K562 (cell line): Measurements from ENCODE around the gene CACNG7. TPM values are rescaled to one million over a fixed set of nuclear protein-coding genes. Genes with fewer than 3 reads are reported as not detected.

ENCODE experiments used
- C11orf30 ChIP-seq: fragments of 450-650 bp; IDR thresholded peaks from 2 replicates; pipeline ENCODE4 v1.6.1; 2016; ENCODE audit warnings: low read depth, mild to moderate bottlenecking
- CBX5 ChIP-seq: IDR thresholded peaks from 2 replicates; pipeline ENCODE4 v1.6.1; 2014; ENCODE audit warnings: low read depth, borderline replicate concordance
- CREM ChIP-seq: IDR thresholded peaks from 2 replicates; pipeline ENCODE4 v1.6.1; 2014; ENCODE audit warnings: antibody characterized with exemption, low read depth
- E2F3 ChIP-seq: fragments of 250-450 bp; sonication (Bioruptor Pico); IDR thresholded peaks from 2 replicates; pipeline ENCODE4 v1.4.0; 2020; ENCODE audit warnings: mild to moderate bottlenecking
- ESRRA ChIP-seq: fragments of 450-650 bp; IDR thresholded peaks from 2 replicates; pipeline ENCODE4 v1.6.1; 2014; ENCODE audit warnings: low read depth, mild to moderate bottlenecking, moderate library complexity, borderline replicate concordance
- HNRNPK ChIP-seq: fragments of 200-400 bp; formaldehyde crosslinking; IDR thresholded peaks from one replicate; pipeline ENCODE4 v1.6.1; 2018; ENCODE audit warnings: mild to moderate bottlenecking, low read depth, low read length; ENCODE audit not compliant: poor library complexity, severe bottlenecking
- HOMEZ ChIP-seq: fragments of 250-450 bp; sonication (Bioruptor Pico); IDR thresholded peaks from 2 replicates; pipeline ENCODE4 v1.4.0; 2020; ENCODE audit warnings: mild to moderate bottlenecking, moderate library complexity
- L3MBTL2 ChIP-seq: fragments of 450-650 bp; IDR thresholded peaks from 2 replicates; pipeline ENCODE4 v1.6.1; 2016; ENCODE audit warnings: mild to moderate bottlenecking, moderate library complexity
- NCOA2 ChIP-seq, 2 experiments: fragments of 450-650 bp; IDR thresholded peaks; 2 replicates each; pipeline ENCODE4 v1.6.1; 2018; ENCODE audit warnings: mild to moderate bottlenecking in 2 of 2, moderate library complexity in 1 of 2; ENCODE audit not compliant: partially characterized antibody in 2 of 2
- NR2C2 ChIP-seq, 2 experiments: fragments of 200-800 bp in 1 of 2; sonication (Bioruptor generic) in 1 of 2; sonication (generic) in 1 of 2; formaldehyde crosslinking in 1 of 2; IDR thresholded peaks; 2 replicates each; pipeline versions ENCODE4 v1.6.1 to v1.8.0; 2016 to 2022; ENCODE audit warnings: mild to moderate bottlenecking in 1 of 2, missing compliant biosample characterization in 1 of 2, missing genetic modification characterization in 1 of 2, missing genetic modification reagents in 1 of 2
- PCBP2 ChIP-seq: fragments of 200-400 bp; formaldehyde crosslinking; IDR thresholded peaks from 2 replicates; pipeline ENCODE4 v1.6.1; 2018; ENCODE audit warnings: low read length, low read depth, mild to moderate bottlenecking, moderate library complexity; ENCODE audit not compliant: poor library complexity, severe bottlenecking
- POU5F1 ChIP-seq: fragments of 150-350 bp; IDR thresholded peaks from 2 replicates; pipeline ENCODE4 v1.6.1; 2014; ENCODE audit warnings: borderline replicate concordance, low read length, low read depth, mild to moderate bottlenecking; ENCODE audit not compliant: partially characterized antibody
- RHOXF2B ChIP-seq: fragments of 250-450 bp; sonication (Bioruptor Pico); conservative IDR thresholded peaks from 2 replicates; pipeline ENCODE4 v1.5.1; 2021
- SREBF1 ChIP-seq: fragments of 150-350 bp; IDR thresholded peaks from 2 replicates; pipeline ENCODE4 v1.6.1; 2014; ENCODE audit warnings: antibody characterized with exemption, low read depth, low read length, borderline replicate concordance
- SRSF9 ChIP-seq: fragments of 200-400 bp; formaldehyde crosslinking; IDR thresholded peaks from 2 replicates; pipeline ENCODE4 v1.6.1; 2017; ENCODE audit warnings: low read depth, low read length, borderline replicate concordance
- TCF7 ChIP-seq: sonication (generic); IDR thresholded peaks from 2 replicates; pipeline ENCODE4 v1.6.1; 2016; ENCODE audit warnings: antibody characterized with exemption, borderline replicate concordance
- ZFP36 ChIP-seq: fragments of 150-350 bp; IDR thresholded peaks from 2 replicates; pipeline ENCODE4 v1.6.1; 2018; ENCODE audit warnings: low read length, low read depth; ENCODE audit not compliant: partially characterized antibody
- ZNF174 ChIP-seq: fragments of 250-450 bp; sonication (Bioruptor Pico); IDR thresholded peaks from 2 replicates; pipeline ENCODE4 v1.4.0; 2020; ENCODE audit warnings: mild to moderate bottlenecking
- ZNF644 ChIP-seq: fragments of 200-800 bp; sonication (Bioruptor generic); IDR thresholded peaks from 2 replicates; pipeline ENCODE4 v1.6.1; 2016; ENCODE audit warnings: low read depth, missing genetic modification characterization, missing compliant biosample characterization
- polyA plus RNA-seq, 8 experiments: library from polyadenylated mRNA; depleted of rRNA in 4 of 8; stranded (reverse) in 5 of 8; unstranded in 3 of 8; fragments of >200 nt; fragmentation: Nextera tagmentation in 2 of 8; fragmentation: Illumina TruSeq in 1 of 8; extraction: Ambion mirVana in 2 of 8; extraction: Trizol in 1 of 8; gene quantifications; 2 replicates each; pipeline versions ENCODE4 v1.2.1 to v1.2.3, GENCODE V29; 2011 to 2014; ENCODE audit warnings: inconsistent platforms in 1 of 8, missing spikeins in 1 of 8
- total RNA-seq, 7 experiments: library from RNA; depleted of rRNA in 6 of 7; stranded (reverse); fragments of >200 nt in 6 of 7; fragmentation: Illumina TruSeq in 2 of 7; extraction: Trizol in 2 of 7; gene quantifications; 2 replicates each; pipeline versions ENCODE4 v1.2.1 to v1.2.3, GENCODE V29; 2011 to 2021; ENCODE audit warnings: low replicate concordance in 1 of 7

CACNG7 gene
- total and polyA plus RNA-seq, 9 of the 15 experiments (the other 6 are each of a cell fraction or from before 2014, with no cell fraction given): not detected

GRCh38 chr19:53908106-53908934 lies 758 bp upstream of the CACNG7 start (continued):
- TF ChIP-seq C11orf30 (no peak), L3MBTL2 (peak; percentile 22; the same call in 1 of the 2 replicates), HNRNPK (no peak), SREBF1 (0 out of 2 replicates have a peak, but pooled peaks have one; percentile 38), CBX5 (no peak), NR2C2 (CRISPR knock-in tag; IDR thresholded peaks at IDR 0.05) (no peak), NR2C2 (tag; IDR thresholded peaks at IDR 0.05) (no peak), E2F3 (CRISPR knock-in tag) (no peak), ESRRA (no peak), NCOA2 (IDR thresholded peaks at IDR 0.05; ENCODE audit: partially characterized antibody in 2 of 2) (no peak), PCBP2 (no peak), POU5F1 (no peak), ZNF644 (0 out of 2 replicates have a peak, but pooled peaks have one; percentile 52), SRSF9 (no peak), HOMEZ (CRISPR knock-in tag) (no peak), RHOXF2B (no peak), TCF7 (no peak), CREM (peak; percentile 54), ZFP36 (no peak), ZNF174 (no peak)
